Activated T-helper 17 cell treated with anti-CD3 and anti-CD28 coated beads, Interleukin-2, amount 50 U/mL, for 72 hours (primary cell): Measurements from ENCODE around the gene CDH8. TPM values are rescaled to one million over a fixed set of nuclear protein-coding genes. Genes with fewer than 3 reads are reported as not detected.

ENCODE experiments used
- ATAC-seq: fragments of 150-1000 bp; cut with Tn5 transposase; replicated peaks from 2 replicates; pipeline ENCODE4 v1.10.0; 2021; ENCODE audit warnings: mild to moderate bottlenecking, moderate library complexity
- H3K27ac Mint-ChIP-seq: one replicate; pipeline ENCODE4 v1.8.0; 2022; ENCODE audit warnings: mixed read lengths
- H3K27me3 Mint-ChIP-seq: one replicate; pipeline ENCODE4 v1.8.0; 2022; ENCODE audit warnings: mixed read lengths
- H3K36me3 Mint-ChIP-seq: one replicate; pipeline ENCODE4 v1.8.0; 2022; ENCODE audit warnings: low read depth, mild to moderate bottlenecking, mixed read lengths
- H3K4me1 Mint-ChIP-seq: one replicate; pipeline ENCODE4 v1.8.0; 2022; ENCODE audit warnings: mixed read lengths
- H3K4me3 Mint-ChIP-seq: one replicate; pipeline ENCODE4 v1.8.0; 2022; ENCODE audit warnings: mild to moderate bottlenecking, mixed read lengths
- H3K9me3 Mint-ChIP-seq: one replicate; pipeline ENCODE4 v1.8.0; 2022; ENCODE audit warnings: mixed read lengths
- total RNA-seq, 2 donors: library from RNA; stranded (reverse); gene quantifications; one replicate each; pipeline ENCODE4 v1.2.3, GENCODE V29; 2022

CDH8 gene
- total RNA-seq, 2 donors from 2014 or later, result not detected

DNA sequence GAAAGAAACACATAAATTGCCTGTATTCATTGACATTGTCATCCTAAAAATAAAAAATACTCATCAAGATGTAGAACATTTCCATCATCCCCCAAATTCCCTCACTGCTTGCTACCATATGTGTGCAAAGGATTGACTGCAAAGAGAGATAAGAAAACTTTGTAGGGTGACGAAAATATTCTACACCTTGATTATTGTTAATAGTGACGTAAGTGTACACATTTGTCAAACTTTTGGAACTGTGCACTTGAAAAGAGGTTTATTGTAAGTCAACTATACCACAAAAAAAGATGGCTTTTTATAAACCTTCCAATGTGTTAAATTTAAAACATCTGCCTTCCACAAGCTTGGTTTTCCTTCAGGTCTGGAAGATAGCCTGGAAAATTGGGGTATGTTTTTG, 359.5 kb downstream of the CDH8 start:
- peaks cover 26% of the 10 kb centered on the region for H3K9me3 Mint-ChIP-seq
- no peaks in the 10 kb centered on the region for H3K36me3 Mint-ChIP-seq
- H3K27me3 Mint-ChIP-seq, result no peaks in the 10 kb centered on the region
- H3K4me3 Mint-ChIP-seq, result no peak overlapping the region
- no peak for ATAC-seq
- H3K27ac Mint-ChIP-seq, result no peak overlapping the region
- no peaks in the 10 kb centered on the region for H3K4me1 Mint-ChIP-seq

DNA sequence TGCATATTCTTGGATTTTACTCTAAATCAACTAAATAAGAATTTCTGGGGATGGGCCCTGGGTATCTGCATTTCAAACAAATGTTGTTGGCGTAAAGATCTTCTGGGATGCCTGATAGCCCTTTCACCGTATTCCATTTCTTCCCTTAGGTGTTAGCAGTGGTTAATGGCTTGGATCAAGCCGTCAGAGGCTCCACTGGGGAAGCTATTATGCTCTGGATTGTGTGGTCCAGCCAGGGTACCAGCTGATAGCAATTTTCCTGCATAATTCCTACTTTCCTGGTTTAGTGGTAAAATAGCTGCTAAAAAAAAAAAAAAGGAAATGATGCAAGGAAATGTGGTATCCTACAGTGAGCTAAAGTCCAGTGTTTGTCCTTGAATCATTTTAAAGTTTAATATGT, 365.1 kb downstream of the CDH8 start:
- Mint-ChIP-seq H3K27ac (no peak overlapping the region), H3K4me1 (no peaks in the 10 kb centered on the region), H3K4me3 (no peak overlapping the region), H3K36me3 (no peaks in the 10 kb centered on the region), H3K9me3 (peaks cover 31% of the 10 kb centered on the region), H3K27me3 (no peaks in the 10 kb centered on the region)
- no peak for ATAC-seq

DNA sequence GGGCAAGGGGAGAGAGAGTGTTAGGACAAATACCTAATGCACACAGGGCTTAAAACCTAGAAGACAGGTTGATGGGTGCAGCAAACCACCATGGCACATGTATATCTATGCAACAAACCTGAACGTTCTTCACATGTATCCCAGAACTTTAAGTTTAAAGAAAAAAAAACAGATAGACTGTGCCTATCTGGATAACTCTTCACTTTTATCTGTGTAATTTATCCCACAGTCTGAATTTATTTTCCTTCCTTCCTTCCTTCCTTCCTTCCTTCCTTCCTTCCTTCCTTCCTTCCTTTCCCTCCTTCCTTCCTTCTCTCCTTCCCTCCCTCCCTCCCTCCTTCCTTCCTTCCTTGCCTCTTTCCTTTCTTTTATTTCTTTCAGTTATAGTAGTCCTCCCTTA, 370.7 kb downstream of the CDH8 start:
- no peak for ATAC-seq
- H3K27me3 Mint-ChIP-seq, result no peaks in the 10 kb centered on the region
- H3K27ac Mint-ChIP-seq, result no peak overlapping the region
- H3K4me1 Mint-ChIP-seq, result no peaks in the 10 kb centered on the region
- H3K9me3 Mint-ChIP-seq, result peaks cover 29% of the 10 kb centered on the region
- H3K36me3 Mint-ChIP-seq, result no peaks in the 10 kb centered on the region
- no peak overlapping the region for H3K4me3 Mint-ChIP-seq

DNA sequence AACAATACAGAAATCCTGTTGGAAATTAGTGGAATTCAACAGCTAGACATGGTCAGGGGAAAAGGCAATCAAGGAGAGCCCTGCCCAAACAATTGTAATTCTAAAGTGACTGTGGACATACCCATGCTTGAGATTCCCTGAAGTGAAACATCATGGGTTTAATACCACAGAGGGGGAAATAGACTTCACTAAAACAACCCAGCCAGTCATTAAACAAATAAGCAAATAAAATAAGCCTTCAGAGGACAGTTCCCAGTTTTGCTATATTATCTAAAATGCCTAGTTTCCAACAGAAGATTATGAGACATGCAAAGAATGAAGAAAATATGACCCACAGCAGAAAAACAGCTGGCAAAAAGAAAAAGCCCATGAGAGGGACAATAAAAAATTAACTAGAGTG, 376.3 kb downstream of the CDH8 start:
- no peaks in the 10 kb centered on the region for H3K4me1 Mint-ChIP-seq
- no peak overlapping the region for H3K4me3 Mint-ChIP-seq
- no peak overlapping the region for H3K27ac Mint-ChIP-seq
- H3K36me3 Mint-ChIP-seq, result no peaks in the 10 kb centered on the region
- no peaks in the 10 kb centered on the region for H3K27me3 Mint-ChIP-seq
- H3K9me3 Mint-ChIP-seq, result peaks cover 17% of the 10 kb centered on the region
- no peak for ATAC-seq

- no peaks in the 10 kb centered on the region for H3K4me1 Mint-ChIP-seq
These were observed 381.3 kb downstream of the CDH8 start for GRCh38 chr16:61654962-61655361.

DNA sequence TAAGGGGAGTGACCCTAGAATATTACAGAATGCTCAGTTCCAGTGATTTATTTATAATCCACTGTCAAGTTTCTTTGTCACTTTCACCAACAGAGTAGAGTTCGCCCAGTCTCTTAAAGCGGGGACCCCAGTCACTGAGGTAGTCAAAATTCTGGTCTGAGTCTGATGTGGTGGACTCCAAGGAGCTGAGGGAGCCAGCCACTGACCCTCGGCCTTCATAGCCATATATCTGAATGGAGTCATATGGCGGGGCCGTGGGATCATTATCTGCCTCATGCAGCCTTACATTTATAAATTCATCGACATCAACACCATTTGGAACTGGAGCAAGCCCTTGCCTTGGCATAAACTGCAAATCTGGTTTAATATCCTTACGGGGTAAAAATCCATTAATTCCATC, 382.7 kb downstream of the CDH8 start:
- no peak for ATAC-seq
- Mint-ChIP-seq H3K9me3 (peaks cover 18% of the 10 kb centered on the region), H3K36me3 (no peaks in the 10 kb centered on the region), H3K27ac (no peak overlapping the region), H3K4me3 (no peak overlapping the region), H3K27me3 (no peaks in the 10 kb centered on the region), H3K4me1 (no peaks in the 10 kb centered on the region)

More at GRCh38 chr16:61654962-61655361, 381.3 kb downstream of the CDH8 start:
- no peaks in the 10 kb centered on the region for H3K36me3 Mint-ChIP-seq
- no peak overlapping the region for H3K4me3 Mint-ChIP-seq
- no peaks in the 10 kb centered on the region for H3K27me3 Mint-ChIP-seq
- H3K9me3 Mint-ChIP-seq, result peaks cover 14% of the 10 kb centered on the region
- no peak overlapping the region for H3K27ac Mint-ChIP-seq
- ATAC-seq, result no peak

DNA sequence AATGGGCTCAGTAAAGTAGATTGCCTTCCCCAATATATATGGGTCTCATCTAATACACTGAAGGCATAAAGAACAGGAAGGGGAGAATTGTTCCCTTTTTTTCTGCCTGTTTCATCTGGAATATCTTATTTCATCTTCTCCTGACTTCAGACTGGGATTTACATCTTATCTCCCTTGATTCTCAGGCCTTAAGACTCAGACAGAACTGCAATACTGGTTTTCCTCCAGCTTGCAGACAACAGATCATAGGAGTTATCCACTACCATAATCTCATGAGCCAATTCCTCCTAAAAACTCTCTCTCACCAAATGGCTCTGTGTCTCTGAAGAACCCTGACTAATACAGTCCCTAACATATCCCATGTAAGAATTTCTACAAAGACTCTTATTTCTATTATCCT, 390.7 kb downstream of the CDH8 start:
- Mint-ChIP-seq H3K36me3 (no peaks in the 10 kb centered on the region), H3K9me3 (peaks cover 21% of the 10 kb centered on the region), H3K4me1 (no peaks in the 10 kb centered on the region), H3K27ac (no peak overlapping the region), H3K27me3 (no peaks in the 10 kb centered on the region), H3K4me3 (no peak overlapping the region)
- ATAC-seq, result no peak

DNA sequence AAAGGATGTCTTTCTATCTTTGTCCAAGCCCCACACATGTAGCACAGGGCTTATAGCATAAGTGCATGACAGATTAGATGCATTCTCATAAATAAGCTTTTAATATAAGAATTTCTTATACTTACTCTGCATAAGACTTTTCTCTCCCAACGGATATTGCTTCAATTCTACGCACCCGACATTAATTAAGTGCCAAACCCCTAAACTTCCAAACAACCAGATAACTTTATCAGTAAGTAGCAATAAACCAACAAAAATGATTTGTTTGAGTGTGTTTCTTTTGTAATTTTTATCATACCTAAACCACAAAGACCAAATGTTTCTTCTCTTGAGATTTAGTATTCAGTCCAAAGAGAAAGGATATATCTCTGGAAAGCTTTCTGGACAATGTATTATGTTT, 391.5 kb downstream of the CDH8 start:
- H3K27me3 Mint-ChIP-seq, result no peaks in the 10 kb centered on the region
- no peak for ATAC-seq
- H3K4me3 Mint-ChIP-seq, result no peak overlapping the region
- H3K27ac Mint-ChIP-seq, result no peak overlapping the region
- no peaks in the 10 kb centered on the region for H3K36me3 Mint-ChIP-seq
- no peaks in the 10 kb centered on the region for H3K4me1 Mint-ChIP-seq
- H3K9me3 Mint-ChIP-seq, result peaks cover 16% of the 10 kb centered on the region

- Mint-ChIP-seq H3K27ac (no peak overlapping the region), H3K36me3 (no peaks in the 10 kb centered on the region), H3K27me3 (no peaks in the 10 kb centered on the region), H3K4me3 (no peak overlapping the region), H3K9me3 (peaks cover 20% of the 10 kb centered on the region), H3K4me1 (no peaks in the 10 kb centered on the region)
- ATAC-seq, result no peak
These were observed 418.9 kb downstream of the CDH8 start for GRCh38 chr16:61617219-61617783.

GRCh38 chr16:61616088-61616487, 420.1 kb downstream of the CDH8 start:
- Mint-ChIP-seq H3K27me3 (no peaks in the 10 kb centered on the region), H3K4me3 (no peak overlapping the region)

DNA sequence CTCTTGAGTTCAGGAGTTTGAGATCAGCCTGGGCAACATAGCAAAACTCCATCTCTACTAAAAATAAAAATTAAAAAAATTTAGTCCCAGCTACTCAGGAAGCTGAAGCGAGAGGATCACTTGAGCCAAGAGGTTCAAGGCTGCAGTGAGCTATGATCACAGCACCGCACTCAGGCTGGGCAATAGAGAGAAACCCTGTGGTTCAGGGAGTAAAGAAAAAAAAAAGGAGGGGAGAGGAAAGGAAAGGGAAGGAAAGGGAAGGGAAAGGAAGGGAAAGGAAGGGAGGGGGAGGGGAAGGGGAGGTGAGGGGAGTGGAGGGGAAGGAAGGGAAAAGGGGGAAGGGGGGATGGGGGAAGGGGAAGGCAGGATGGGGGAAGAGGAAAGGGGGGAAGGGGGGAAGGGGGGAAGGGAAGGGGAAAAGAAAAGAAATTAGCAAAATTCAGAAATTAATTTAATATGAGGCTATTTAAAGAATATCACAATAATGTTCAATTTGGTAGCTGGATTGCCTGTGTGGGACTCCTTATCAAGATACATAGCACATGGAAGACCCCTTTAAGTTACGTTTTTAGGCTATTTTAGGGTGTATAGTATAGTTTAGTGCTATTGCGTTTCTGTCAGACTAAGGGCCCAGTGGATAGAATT, 424.3 kb downstream of the CDH8 start:
- Mint-ChIP-seq H3K27me3 (no peaks in the 10 kb centered on the region), H3K36me3 (no peaks in the 10 kb centered on the region), H3K4me1 (no peaks in the 10 kb centered on the region), H3K27ac (no peak overlapping the region), H3K4me3 (no peak overlapping the region), H3K9me3 (peaks cover 35% of the 10 kb centered on the region)
- ATAC-seq, result no peak

More at GRCh38 chr16:61616088-61616487, 420.1 kb downstream of the CDH8 start:
- no peak for ATAC-seq
- H3K36me3 Mint-ChIP-seq, result no peaks in the 10 kb centered on the region
- H3K4me1 Mint-ChIP-seq, result no peaks in the 10 kb centered on the region
- no peak overlapping the region for H3K27ac Mint-ChIP-seq
- peaks cover 22% of the 10 kb centered on the region for H3K9me3 Mint-ChIP-seq

DNA sequence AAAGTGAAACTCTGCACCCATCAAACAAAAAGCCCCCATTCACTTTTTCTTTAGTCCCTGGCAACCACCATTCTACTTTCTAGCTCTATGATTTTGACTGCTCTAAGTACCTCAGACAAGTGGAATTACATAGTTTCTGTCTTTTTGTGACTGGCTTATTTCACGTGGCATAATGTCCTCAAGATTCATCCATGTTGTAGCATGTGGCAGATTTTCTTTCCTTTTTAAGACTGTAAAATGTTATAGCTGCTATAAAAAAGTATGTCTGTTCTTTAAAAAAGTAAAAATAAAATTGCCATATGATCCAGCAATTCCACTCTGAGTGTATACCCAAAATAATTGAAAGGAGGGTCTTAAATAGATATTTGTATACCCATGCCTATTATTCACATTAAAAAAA, 429.7 kb downstream of the CDH8 start:
- no peaks in the 10 kb centered on the region for H3K27me3 Mint-ChIP-seq
- H3K4me3 Mint-ChIP-seq, result no peak overlapping the region
- peaks cover 37% of the 10 kb centered on the region for H3K9me3 Mint-ChIP-seq
- no peaks in the 10 kb centered on the region for H3K36me3 Mint-ChIP-seq
- H3K4me1 Mint-ChIP-seq, result no peaks in the 10 kb centered on the region
- H3K27ac Mint-ChIP-seq, result no peak overlapping the region
- ATAC-seq, result no peak
